H7 (cell line): ENCODE data around the gene PLXNA4. TPM values are rescaled to one million over a fixed set of nuclear protein-coding genes. Genes with fewer than 3 reads are reported as not detected.
A peak's percentile ranks its signal among the peaks of the same experiment; 100 is the strongest.

Experiments used
- DNase-seq: peaks from one replicate; pipeline ENCODE4 v3.0.0; 2012
- H3K27me3 ChIP-seq: 2 replicates; pipeline ENCODE4 v1.6.0; 2011; ENCODE audit warnings: mild to moderate bottlenecking, low read length; ENCODE audit not compliant: control insufficient read depth, insufficient read depth
- H3K36me3 ChIP-seq: replicated peaks from 2 replicates; pipeline ENCODE4 v1.5.1; 2011; ENCODE audit warnings: low read length; ENCODE audit not compliant: control insufficient read depth, insufficient read depth
- H3K4me3 ChIP-seq: 2 replicates; pipeline ENCODE4 v1.5.1; 2011; ENCODE audit warnings: low read depth, mild to moderate bottlenecking, control low read depth, low read length, moderate library complexity; ENCODE audit not compliant: insufficient read depth
- total RNA-seq: library from RNA; depleted of rRNA; stranded (reverse); fragments of >200 nt; shearing (Covaris generic); gene quantifications from 2 replicates; pipeline ENCODE4 v1.2.3, GENCODE V29; 2014

Gene PLXNA4
- total RNA-seq, 1 experiment from 2014 or later = 1.0 TPM

DNA sequence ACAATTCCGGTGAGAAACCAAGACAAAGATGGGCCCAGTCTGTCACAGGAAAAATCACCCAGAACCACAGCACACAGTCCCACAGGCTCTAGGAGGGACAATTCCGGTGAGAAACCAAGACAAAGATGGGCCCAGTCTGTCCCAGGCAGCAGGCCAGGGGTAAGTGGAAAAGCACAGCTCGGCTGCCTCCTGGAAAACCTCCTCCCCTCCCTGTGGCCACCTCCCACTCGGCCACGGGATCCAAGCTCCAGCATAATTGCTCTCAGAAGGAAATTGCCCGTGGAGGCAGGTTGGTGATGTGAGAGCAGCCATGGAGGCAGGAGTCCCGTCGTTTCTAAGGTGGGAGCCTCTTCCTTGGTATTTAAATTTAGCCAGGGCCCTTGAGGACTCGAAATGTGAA is 95.7 kb downstream of the PLXNA4 start:
- no peaks in the 10 kb centered on the region for H3K36me3 ChIP-seq
- no peak for DNase-seq
- no peak overlapping the region for H3K4me3 ChIP-seq
- H3K27me3 ChIP-seq = no peaks in the 10 kb centered on the region

DNA sequence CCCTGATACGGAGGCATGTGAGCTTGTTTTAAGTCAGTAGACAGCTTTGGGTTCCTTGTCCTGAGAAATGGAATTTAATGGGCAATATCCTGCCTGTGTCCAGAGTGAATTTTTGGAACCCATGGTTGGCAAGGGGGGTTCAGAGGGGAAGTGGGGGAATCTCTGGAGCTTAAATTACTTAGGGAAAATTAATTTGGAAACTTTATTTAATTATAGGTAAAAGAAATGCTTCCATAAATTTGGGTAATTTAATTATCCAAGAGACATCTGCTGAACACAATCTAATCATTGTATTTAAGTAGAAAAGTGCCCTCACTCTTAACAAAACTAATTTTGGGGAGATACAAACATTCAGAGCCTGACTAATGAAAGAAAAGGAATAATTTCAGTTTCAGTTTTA is 99.7 kb downstream of the PLXNA4 start:
- H3K36me3 ChIP-seq = no peaks in the 10 kb centered on the region
- no peak for DNase-seq
- H3K4me3 ChIP-seq = no peak overlapping the region
- H3K27me3 ChIP-seq = no peaks in the 10 kb centered on the region

DNA sequence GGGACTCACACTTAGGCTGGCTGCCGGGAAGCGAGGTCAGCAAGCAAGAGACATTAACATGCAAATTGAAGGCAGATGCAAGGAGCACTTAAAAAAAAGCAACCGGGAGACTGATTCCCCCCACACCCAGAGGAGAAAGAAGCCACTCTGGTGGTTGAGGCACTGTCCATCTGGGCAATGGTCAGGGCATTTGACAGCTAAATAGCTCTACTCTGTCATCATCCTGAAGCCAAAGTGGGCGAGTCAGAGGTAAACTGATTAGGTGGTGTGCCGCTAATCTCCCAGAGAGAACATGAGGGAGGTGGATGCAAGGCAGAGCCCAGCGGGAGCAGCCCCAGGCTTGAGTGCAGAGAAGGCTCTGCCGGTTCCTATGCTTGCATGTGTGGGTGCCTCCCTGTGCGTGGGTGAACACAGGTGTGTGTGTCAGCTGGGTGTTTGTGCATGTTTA is 100.6 kb downstream of the PLXNA4 start:
- Histone ChIP-seq H3K4me3 (no peak overlapping the region), H3K36me3 (no peaks in the 10 kb centered on the region), H3K27me3 (no peaks in the 10 kb centered on the region)
- DNase-seq = peak; percentile 51

DNA sequence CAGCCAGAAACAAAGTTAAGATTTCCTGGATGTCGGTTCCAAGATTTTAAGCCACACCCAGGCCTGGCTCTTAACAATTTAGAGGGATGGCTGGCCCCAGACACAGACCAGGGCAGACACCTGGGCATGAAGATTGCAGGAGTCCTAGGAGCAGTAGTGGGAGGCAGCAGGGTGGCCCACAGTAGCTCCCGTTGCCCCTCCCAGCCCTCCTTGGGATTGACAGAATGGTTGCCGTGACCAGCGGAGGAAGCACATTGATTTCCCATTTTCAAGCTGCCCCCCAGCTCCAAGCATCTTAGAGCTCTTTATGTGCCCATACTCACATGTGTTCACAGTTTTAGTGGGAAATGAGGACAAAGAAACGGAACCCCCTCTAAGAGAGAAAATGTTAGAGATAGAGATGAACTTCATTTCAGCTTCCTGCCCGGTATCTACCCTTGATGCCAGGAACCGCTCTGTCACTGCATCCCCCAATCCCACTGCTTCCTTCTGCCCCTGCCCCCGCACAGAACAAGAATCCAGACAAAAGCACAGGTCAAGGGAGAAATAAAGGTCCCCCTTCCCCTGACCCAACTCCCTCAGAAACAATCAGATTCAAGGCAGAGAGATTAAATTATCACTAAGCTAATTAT is 101.1 kb downstream of the PLXNA4 start:
- H3K36me3 ChIP-seq = no peaks in the 10 kb centered on the region
- no peaks in the 10 kb centered on the region; the same call in 1 of the 2 replicates for H3K27me3 ChIP-seq
- DNase-seq = no peak
- H3K4me3 ChIP-seq = no peak overlapping the region

DNA sequence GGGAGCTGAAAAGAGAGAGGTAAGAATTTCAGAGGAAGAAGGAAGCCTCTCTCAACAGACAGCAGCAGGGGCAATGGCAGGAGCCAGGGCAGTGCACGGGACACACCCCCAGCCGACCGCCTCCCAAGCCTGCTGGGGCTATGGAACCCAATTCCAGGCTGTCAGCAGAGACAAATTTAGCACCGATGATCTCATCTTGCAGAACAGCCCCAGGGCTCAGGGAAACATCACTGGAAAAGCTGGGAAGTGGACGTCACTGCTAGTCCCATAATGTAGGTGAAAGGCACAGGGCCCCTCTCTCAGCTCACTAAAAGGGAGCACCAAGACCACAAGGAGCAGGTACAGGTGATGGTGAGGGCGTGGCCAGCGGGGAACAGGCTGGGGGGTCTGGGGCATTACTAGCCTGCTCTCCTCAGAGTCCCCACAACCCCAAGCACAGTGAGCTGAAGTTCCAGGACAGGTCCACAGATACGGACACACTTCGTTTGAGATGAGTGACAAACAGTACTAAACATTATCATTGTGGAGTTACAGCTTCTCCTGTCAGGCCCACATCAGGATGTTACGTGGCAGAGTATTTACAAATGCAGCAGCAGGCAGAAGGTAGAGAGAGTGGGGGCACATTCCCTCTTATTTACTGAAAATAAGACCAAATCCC is 103.7 kb downstream of the PLXNA4 start:
- no peak overlapping the region for H3K4me3 ChIP-seq
- DNase-seq = no peak
- no peaks in the 10 kb centered on the region; the same call in 1 of the 2 replicates for H3K27me3 ChIP-seq
- no peaks in the 10 kb centered on the region for H3K36me3 ChIP-seq

DNA sequence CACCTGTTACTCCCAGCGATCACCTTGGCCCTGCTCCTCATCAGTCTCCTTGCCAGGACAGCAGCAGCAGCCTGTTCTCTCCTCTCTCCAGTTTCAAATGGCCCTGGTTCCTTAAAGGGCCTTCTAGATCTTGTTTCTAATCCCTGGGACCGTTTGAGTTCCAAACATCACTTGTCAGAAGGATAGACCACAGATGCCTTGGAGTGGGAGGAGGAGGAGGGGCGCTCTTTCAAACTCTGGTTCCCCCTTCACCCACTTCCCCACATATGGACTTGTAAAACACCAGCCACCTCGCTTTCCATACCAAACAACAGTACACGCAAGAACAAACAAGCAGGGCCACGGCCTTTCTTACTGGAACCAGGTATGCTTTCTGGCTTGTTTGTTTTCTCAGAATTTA is 104.8 kb downstream of the PLXNA4 start:
- no peaks in the 10 kb centered on the region for H3K36me3 ChIP-seq
- H3K27me3 ChIP-seq = no peaks in the 10 kb centered on the region; the same call in 1 of the 2 replicates
- no peak overlapping the region for H3K4me3 ChIP-seq
- no peak for DNase-seq

DNA sequence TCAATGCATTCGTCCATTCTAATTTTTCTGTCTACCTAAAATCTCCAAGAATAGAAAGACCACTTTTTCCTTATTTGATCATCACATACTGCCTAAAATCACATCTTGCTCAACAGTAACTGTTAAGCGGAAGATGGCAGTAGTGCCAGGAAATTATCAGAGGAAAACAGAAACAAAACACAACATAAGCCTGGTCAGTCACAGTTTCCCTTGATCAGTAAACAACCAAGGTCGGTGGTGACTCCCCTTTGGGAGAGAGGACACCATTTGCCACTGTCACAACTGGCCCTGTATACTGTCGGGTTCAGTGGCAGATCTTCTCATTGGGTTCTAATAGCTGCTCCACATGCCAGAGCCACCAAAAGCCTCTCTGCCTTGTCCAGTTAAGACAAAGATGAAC is 106.6 kb downstream of the PLXNA4 start:
- Histone ChIP-seq H3K36me3 (no peaks in the 10 kb centered on the region), H3K4me3 (no peak overlapping the region), H3K27me3 (no peaks in the 10 kb centered on the region; the same call in 1 of the 2 replicates)
- DNase-seq = no peak

DNA sequence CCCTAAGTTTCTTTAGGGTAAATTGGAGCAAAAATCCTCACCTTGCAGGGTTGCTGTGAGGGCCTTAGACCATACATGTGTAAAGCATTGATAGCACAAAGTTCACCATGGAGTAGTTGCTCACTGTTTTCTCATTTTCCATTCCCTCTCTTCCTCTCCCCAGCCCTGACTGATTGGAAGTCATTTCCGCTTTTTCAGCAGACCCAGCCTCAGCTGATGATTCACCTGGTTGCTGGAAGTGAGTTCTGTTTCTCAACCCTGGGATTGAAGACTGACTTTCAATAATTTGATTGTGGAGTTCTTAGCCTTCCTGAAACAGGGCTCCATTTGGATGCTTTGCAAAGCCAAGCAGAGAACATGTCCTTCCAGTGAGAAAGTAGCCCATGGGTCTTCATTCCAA is 107.0 kb downstream of the PLXNA4 start:
- H3K4me3 ChIP-seq = no peak overlapping the region
- no peaks in the 10 kb centered on the region; the same call in 1 of the 2 replicates for H3K27me3 ChIP-seq
- no peaks in the 10 kb centered on the region for H3K36me3 ChIP-seq
- DNase-seq = no peak

DNA sequence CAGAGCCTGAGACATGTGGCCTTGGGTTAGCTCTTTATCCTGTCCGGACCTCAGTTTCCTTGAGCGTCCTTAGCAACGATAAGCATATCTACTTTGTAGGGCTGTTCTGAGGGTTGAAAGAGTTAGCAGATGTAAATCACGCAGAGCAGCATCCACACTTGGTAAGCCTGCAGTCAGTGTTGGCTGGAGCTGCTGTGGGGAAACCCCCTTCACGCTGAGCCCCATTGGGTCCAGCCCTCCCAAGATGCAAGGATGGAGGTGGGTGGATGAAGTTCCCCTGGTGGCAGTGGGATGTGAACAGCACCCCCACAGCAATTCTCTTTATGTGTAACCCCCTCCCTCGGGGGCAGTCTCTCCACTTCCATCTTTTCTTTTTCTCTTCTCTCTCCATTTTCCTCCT is 109.9 kb downstream of the PLXNA4 start:
- Histone ChIP-seq H3K27me3 (no peaks in the 10 kb centered on the region; the same call in 1 of the 2 replicates), H3K4me3 (no peak overlapping the region), H3K36me3 (no peaks in the 10 kb centered on the region)
- DNase-seq = no peak

DNA sequence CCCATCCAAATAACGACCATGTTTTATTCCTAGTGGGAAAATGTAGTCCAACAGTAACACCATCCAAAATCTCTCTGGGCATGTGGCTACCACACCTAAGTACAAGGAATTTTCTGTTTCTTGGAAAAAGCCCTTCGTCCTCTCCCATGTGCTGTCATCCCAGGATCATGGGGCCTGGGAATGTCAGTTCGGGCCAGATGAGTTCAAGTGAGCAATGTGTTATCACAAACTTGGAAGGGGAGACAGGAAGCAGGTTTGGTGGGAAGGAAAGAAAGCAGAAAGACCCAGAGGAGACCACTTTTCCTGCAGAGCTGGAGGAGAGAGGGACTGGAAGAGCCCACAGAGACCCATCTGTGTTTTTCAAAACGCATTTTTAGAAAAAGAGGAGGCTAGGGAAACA is 110.8 kb downstream of the PLXNA4 start:
- H3K27me3 ChIP-seq = no peaks in the 10 kb centered on the region; the same call in 1 of the 2 replicates
- H3K4me3 ChIP-seq = no peak overlapping the region
- H3K36me3 ChIP-seq = no peaks in the 10 kb centered on the region
- DNase-seq = no peak

DNA sequence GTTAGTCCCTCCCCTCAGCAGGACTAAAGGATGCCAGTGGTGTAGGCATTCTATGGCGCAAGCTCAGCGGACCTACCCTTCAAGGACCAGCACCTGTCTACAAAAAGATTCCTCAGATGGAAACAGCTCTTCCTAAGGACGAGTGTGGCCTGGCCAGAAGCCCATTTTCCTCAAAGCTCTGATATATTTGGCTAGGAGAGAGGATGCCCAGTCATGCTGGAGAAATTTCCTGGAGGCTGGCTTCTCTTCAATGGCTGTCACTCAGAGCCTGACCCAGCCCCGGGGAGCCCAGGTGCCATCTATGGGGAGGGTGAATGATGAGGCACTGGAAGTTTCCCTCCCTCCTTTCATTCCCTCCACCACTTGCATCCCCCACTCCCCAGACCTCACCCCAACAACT is 111.5 kb downstream of the PLXNA4 start:
- DNase-seq = no peak
- Histone ChIP-seq H3K27me3 (no peaks in the 10 kb centered on the region), H3K4me3 (no peak overlapping the region), H3K36me3 (no peaks in the 10 kb centered on the region)

DNA sequence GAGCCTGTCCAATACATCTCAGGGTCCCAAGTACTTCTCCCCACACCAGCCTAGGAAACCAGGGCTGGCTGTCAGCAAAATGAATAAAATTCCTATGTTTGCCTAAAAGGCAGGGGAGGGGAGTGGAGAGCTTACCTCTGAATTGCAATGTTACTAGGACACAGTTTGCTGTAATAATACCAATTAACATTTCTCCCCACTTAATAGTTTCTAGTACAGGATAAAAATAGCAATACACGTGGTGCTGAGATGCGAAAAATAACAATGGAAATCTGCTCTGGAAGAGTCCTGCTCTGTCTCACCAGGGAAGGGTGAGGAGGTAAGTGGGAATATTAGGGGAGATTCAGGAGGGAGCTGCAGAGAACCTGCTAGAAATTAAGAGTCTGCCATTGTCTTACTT is 112.3 kb downstream of the PLXNA4 start:
- Histone ChIP-seq H3K36me3 (no peaks in the 10 kb centered on the region), H3K27me3 (no peaks in the 10 kb centered on the region), H3K4me3 (no peak overlapping the region)
- no peak for DNase-seq

DNA sequence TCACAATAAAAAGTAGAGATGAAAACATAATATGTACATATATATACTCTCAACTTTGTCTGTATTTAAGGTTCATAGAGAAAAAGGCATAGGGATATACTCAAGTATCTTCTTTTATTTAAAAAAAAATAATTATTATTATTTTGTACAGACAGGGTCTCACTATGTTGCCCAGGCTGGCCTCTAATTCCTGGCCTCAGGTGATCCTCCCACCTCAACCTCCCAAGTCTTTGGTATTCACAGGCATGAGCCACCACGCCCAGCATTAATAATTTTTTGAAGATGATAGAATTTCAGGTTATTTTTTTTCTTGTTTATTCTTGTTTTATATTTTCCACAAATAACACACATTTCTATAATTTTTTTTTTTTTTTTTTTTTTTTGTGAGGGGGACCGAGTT is 113.8 kb downstream of the PLXNA4 start:
- Histone ChIP-seq H3K27me3 (no peaks in the 10 kb centered on the region), H3K4me3 (no peak overlapping the region), H3K36me3 (no peaks in the 10 kb centered on the region)
- DNase-seq = no peak

DNA sequence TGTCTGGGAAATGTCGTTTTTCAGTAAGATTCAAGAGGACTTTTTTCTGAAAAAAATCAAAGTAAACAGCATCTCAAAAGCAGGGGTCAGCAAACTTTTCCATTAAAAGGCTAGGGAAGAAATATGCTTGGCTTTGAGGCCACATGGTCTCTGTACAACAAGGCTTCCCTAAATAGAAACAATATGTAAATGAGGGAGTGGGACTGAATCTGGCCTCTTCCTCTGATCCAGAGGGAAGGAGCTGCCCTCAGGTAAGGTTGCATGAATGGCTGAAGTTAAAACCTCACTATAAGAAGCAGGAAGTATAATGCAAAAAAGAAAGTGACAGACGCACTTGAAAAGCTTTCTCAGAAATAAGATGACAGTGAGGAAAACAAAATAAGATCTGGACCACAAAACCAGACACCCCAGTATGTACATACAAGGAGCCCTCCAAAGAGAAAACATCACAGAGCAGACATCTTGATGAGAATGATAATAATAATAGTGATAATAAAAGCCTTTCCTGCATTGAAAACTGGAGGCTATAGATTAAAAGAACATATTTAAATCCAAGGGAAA is 115.2 kb downstream of the PLXNA4 start:
- peak; percentile 35 for DNase-seq

DNA sequence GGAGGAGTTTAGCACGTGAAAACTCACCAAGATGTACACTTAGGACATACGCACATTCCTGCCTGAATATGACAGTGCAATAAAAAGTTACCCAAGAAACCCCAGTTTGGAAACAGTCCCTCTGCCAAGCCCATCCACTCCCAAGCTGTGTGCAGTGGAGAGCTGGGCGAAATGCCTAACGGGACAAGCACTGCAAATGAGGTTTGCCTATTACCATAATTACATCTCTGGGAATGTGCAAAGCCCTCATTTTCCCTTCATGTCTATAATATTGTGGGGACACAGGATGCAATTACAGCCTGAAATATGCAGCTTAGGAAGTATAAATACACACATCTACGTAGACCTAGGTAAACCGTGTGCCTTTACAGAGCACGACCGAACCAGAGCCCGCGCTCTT is 117.5 kb downstream of the PLXNA4 start:
- DNase-seq = no peak
- no peaks in the 10 kb centered on the region for H3K27me3 ChIP-seq
- H3K4me3 ChIP-seq = no peak overlapping the region
- H3K36me3 ChIP-seq = no peaks in the 10 kb centered on the region

More for the DNA sequence above, 115.2 kb downstream of the PLXNA4 start:
- H3K36me3 ChIP-seq = no peaks in the 10 kb centered on the region
- H3K4me3 ChIP-seq = no peak overlapping the region
- H3K27me3 ChIP-seq = no peaks in the 10 kb centered on the region
